Caco-2 (cell line): ENCODE results near the gene PKM. TPM values are rescaled to one million over a fixed set of nuclear protein-coding genes. Genes with fewer than 3 reads are reported as not detected.

Experiments
- BruUV-seq: library from RNA; stranded (reverse); fragments of 400-500 nt; replicated peaks from 2 replicates; lab custom pipeline; 2021; lab: Mats Ljungman, UMichigan
- CTCF ChIA-PET: fragments of 300-600 bp; sonication (Branson Sonifier 250); formaldehyde crosslinking; loops from one replicate; lab custom pipeline; 2022; ENCODE audit warnings: antibody characterized with exemption; lab: Charles Lee
- POLR2A ChIA-PET: fragments of 300-600 bp; sonication (Branson Sonifier 250); formaldehyde crosslinking; loops from one replicate; lab custom pipeline; 2022; ENCODE audit warnings: antibody characterized with exemption; lab: Charles Lee
- DNase-seq, 2 experiments: peaks; one replicate each; pipeline versions ENCODE4 v3.0.0 to v3.0.0-alpha.2; 2020 to 2022
- H3K27me3 ChIP-seq: replicated peaks from 2 replicates; pipeline ENCODE4 v1.6.0; 2011; ENCODE audit warnings: low read length; ENCODE audit not compliant: control insufficient read depth, insufficient read depth
- H3K36me3 ChIP-seq: 2 replicates; pipeline ENCODE4 v1.5.1; 2011; ENCODE audit warnings: low read length; ENCODE audit not compliant: control insufficient read depth, insufficient read depth
- H3K4me1 ChIP-seq: fragments of 250-450 bp; sonication (Bioruptor Pico); 2 replicates; pipeline ENCODE4 v1.5.1; 2020; ENCODE audit warnings: mild to moderate bottlenecking
- H3K4me3 ChIP-seq: 2 replicates; pipeline ENCODE4 v1.5.1; 2011; ENCODE audit warnings: low read depth, mild to moderate bottlenecking, control low read depth, low read length
- H3K9me3 ChIP-seq: fragments of 250-450 bp; sonication (Bioruptor Pico); 2 replicates; pipeline ENCODE4 v1.5.1; 2020; ENCODE audit warnings: mild to moderate bottlenecking, moderate library complexity
- H3K27ac Mint-ChIP-seq: one replicate; pipeline ENCODE4 v1.8.0; 2022; ENCODE audit warnings: mixed read lengths; ENCODE audit not compliant: unreplicated experiment
- H3K27me3 Mint-ChIP-seq: one replicate; pipeline ENCODE4 v1.8.0; 2022; ENCODE audit warnings: mixed read lengths; ENCODE audit not compliant: insufficient read depth, unreplicated experiment
- H3K36me3 Mint-ChIP-seq: one replicate; pipeline ENCODE4 v1.8.0; 2022; ENCODE audit warnings: mild to moderate bottlenecking, mixed read lengths; ENCODE audit not compliant: insufficient read depth, unreplicated experiment
- H3K4me1 Mint-ChIP-seq: one replicate; pipeline ENCODE4 v1.8.0; 2022; ENCODE audit warnings: low read depth, mixed read lengths; ENCODE audit not compliant: unreplicated experiment
- H3K4me3 Mint-ChIP-seq: one replicate; pipeline ENCODE4 v1.8.0; 2022; ENCODE audit warnings: mild to moderate bottlenecking, moderate library complexity, mixed read lengths; ENCODE audit not compliant: unreplicated experiment
- H3K9me3 Mint-ChIP-seq: one replicate; pipeline ENCODE4 v1.8.0; 2022; ENCODE audit warnings: mixed read lengths; ENCODE audit not compliant: unreplicated experiment
- intact Hi-C: fragments of 100-400 bp; cut with micrococcal nuclease; formaldehyde crosslinking; loops from one replicate; pipeline ENCODE4 v1.10.0; 2022; ENCODE audit not compliant: unreplicated experiment
- total RNA-seq: library from RNA; stranded (reverse); gene quantifications from 2 replicates; pipeline ENCODE4 v1.2.3, GENCODE V29; 2022
- TF ChIP-seq, protein P1 (sequence below), 2 experiments: fragments of 200-600 bp in 1 of 2; IDR thresholded peaks; 1 replicate in 1 of 2; 2 replicates in 1 of 2; pipeline versions ENCODE4 v1.5.1 to v1.8.0; 2011 to 2022; ENCODE audit warnings: antibody characterized with exemption in 1 of 2, control low read depth in 1 of 2, inconsistent platforms in 1 of 2, low read depth in 1 of 2, low read length in 1 of 2, mild to moderate bottlenecking in 1 of 2, moderate library complexity in 1 of 2; ENCODE audit not compliant: insufficient read depth in 1 of 2, severe bottlenecking in 1 of 2, unreplicated experiment in 1 of 2

PKM gene
- total RNA-seq, 1 experiment from 2014 or later: 733 TPM

DNA sequence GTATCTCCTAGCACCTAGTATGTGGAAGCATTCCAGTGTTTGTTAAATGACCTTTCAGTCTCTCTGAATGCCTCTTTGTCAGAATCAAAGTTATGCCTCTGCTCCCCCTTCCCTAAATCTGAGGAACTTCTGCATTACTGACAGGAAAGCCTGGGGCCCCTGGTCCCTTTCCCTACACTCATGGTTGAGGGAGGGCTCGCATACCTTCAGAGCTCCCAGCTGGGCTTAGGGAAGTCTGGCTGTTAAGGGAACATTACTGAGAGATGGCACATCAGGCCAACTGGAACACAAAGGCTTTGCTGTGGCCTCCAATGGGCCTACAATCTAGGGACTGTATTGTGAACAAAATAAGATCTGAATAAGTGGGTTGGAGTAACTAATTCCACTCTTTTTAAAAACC is 10.3 kb downstream of the PKM start:
- peaks cover 6% of the 10 kb centered on the region for H3K36me3 ChIP-seq
- no peak overlapping the region for H3K4me3 ChIP-seq
- Mint-ChIP-seq H3K27ac (peak overlapping the region; percentile 36), H3K27me3 (no peaks in the 10 kb centered on the region), H3K4me1 (peaks cover 17% of the 10 kb centered on the region), H3K4me3 (no peak overlapping the region), H3K36me3 (peaks cover 94% of the 10 kb centered on the region), H3K9me3 (no peaks in the 10 kb centered on the region)
- DNase-seq: no peak
- BruUV-seq: no TSS peak
- CTCF ChIA-PET: no interaction called here
- TF ChIP-seq, protein P1, sequence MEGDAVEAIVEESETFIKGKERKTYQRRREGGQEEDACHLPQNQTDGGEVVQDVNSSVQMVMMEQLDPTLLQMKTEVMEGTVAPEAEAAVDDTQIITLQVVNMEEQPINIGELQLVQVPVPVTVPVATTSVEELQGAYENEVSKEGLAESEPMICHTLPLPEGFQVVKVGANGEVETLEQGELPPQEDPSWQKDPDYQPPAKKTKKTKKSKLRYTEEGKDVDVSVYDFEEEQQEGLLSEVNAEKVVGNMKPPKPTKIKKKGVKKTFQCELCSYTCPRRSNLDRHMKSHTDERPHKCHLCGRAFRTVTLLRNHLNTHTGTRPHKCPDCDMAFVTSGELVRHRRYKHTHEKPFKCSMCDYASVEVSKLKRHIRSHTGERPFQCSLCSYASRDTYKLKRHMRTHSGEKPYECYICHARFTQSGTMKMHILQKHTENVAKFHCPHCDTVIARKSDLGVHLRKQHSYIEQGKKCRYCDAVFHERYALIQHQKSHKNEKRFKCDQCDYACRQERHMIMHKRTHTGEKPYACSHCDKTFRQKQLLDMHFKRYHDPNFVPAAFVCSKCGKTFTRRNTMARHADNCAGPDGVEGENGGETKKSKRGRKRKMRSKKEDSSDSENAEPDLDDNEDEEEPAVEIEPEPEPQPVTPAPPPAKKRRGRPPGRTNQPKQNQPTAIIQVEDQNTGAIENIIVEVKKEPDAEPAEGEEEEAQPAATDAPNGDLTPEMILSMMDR (IDR thresholded peaks at IDR 0.05; ENCODE audit: insufficient read depth in 1 of 2, low read depth in 1 of 2, low read length in 1 of 2, severe bottlenecking in 1 of 2, unreplicated experiment in 1 of 2): no peak
- H3K27me3 ChIP-seq: no peaks in the 10 kb centered on the region
- intact Hi-C loops: no loop called here
- POLR2A ChIA-PET: interaction anchor here (0.5 to 0.6 kb wide), 2 partner anchors 25 to 265 kb away, joined by 4 read pairs; no protein-coding TSS in a partner anchor
- H3K4me1 ChIP-seq: peaks cover 6% of the 10 kb centered on the region; the same call in 1 of the 2 replicates
- H3K9me3 ChIP-seq: no peaks in the 10 kb centered on the region

DNA sequence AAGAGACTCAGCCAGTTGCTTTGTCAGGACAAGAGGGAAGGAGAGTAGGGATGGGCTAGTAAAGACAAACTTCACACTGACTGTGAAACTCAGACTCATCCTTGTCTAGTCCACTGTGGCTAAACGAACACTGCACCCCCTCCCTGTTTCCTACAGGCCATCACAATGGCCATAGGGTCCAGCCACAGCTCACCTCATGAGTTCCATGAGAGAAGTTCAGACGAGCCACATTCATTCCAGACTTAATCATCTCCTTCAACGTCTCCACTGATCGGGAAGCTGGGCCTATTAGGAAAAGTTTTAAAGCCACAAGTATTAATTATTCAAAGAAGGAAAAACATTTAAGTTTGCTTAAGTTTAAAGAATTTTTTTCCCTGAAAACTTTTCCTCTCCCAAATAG is 13.8 kb downstream of the PKM start:
- POLR2A ChIA-PET: no interaction called here
- CTCF ChIA-PET: interaction anchor here (1.2 kb wide), 1 partner anchor 9 kb away, joined by 3 read pairs; no protein-coding TSS in a partner anchor

DNA sequence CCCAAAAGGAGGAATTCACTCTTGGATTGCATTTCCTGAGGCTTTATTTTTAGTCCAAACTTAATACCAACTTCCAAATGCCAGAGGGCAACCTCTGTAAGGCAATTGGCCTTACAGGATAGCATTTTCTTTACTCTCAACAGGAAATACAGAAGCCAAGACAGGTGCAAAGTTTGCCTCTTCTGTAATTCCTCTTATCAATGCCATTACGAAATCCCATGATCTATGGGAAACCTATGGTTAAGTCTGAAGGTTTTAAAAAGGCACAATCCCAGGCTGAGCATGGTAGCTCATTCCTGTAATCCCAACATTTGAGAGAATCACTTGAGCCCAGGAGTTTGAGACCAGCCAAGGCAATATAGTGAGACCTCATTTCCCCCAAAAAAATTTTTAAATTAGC is 14.9 kb downstream of the PKM start:
- TF ChIP-seq, protein P1 (IDR thresholded peaks at IDR 0.05; ENCODE audit: insufficient read depth in 1 of 2, low read depth in 1 of 2, low read length in 1 of 2, severe bottlenecking in 1 of 2, unreplicated experiment in 1 of 2): no peak
- Histone ChIP-seq H3K36me3 (peaks cover 3% of the 10 kb centered on the region), H3K9me3 (no peaks in the 10 kb centered on the region), H3K4me1 (peaks cover 5% of the 10 kb centered on the region; the same call in 1 of the 2 replicates), H3K4me3 (no peak overlapping the region), H3K27me3 (no peaks in the 10 kb centered on the region)
- Mint-ChIP-seq H3K27ac (no peak overlapping the region), H3K4me3 (no peak overlapping the region), H3K4me1 (no peaks in the 10 kb centered on the region), H3K9me3 (no peaks in the 10 kb centered on the region), H3K36me3 (peaks cover 97% of the 10 kb centered on the region), H3K27me3 (no peaks in the 10 kb centered on the region)
- no TSS peak for BruUV-seq
- ChIA-PET CTCF (interaction anchor here (1.8 kb wide), 1 partner anchor 11 kb away, joined by 6 read pairs; no protein-coding TSS in a partner anchor), POLR2A (no interaction called here)
- no peak for DNase-seq
- intact Hi-C loops: no loop called here

More for the DNA sequence above, 13.8 kb downstream of the PKM start:
- Histone ChIP-seq H3K27me3 (no peaks in the 10 kb centered on the region), H3K4me3 (no peak overlapping the region), H3K9me3 (no peaks in the 10 kb centered on the region), H3K36me3 (peaks cover 3% of the 10 kb centered on the region), H3K4me1 (peaks cover 6% of the 10 kb centered on the region; the same call in 1 of the 2 replicates)
- H3K9me3 Mint-ChIP-seq: no peaks in the 10 kb centered on the region
- TF ChIP-seq, protein P1 (IDR thresholded peaks at IDR 0.05; ENCODE audit: insufficient read depth in 1 of 2, low read depth in 1 of 2, low read length in 1 of 2, severe bottlenecking in 1 of 2, unreplicated experiment in 1 of 2): no peak
- no peak for DNase-seq
- H3K36me3 Mint-ChIP-seq: peaks cover 97% of the 10 kb centered on the region
- intact Hi-C loops: no loop called here
- BruUV-seq: no TSS peak
- no peak overlapping the region for H3K4me3 Mint-ChIP-seq
- H3K27ac Mint-ChIP-seq: no peak overlapping the region
- no peaks in the 10 kb centered on the region for H3K27me3 Mint-ChIP-seq
- H3K4me1 Mint-ChIP-seq: peaks cover 3% of the 10 kb centered on the region
